K562 (cell line): ENCODE results near the gene CCL22. TPM values are rescaled to one million over a fixed set of nuclear protein-coding genes. Genes with fewer than 3 reads are reported as not detected.

ENCODE experiments used
- ATAC-seq: fragments of 200-7000 bp; cut with Tn5 transposase; 3 replicates; pipeline ENCODE4 v1.9.1; 2020; ENCODE audit warnings: moderate library complexity
- BruUV-seq: library from RNA; stranded (reverse); fragments of 400-500 nt; replicated peaks from 2 replicates; lab custom pipeline; 2021; lab: Mats Ljungman, UMichigan
- CTCF ChIA-PET: fragments of 300-600 bp; formaldehyde crosslinking; extraction: SDS; loops from one replicate; lab custom pipeline; 2021; ENCODE audit warnings: low intra/inter-chr PET ratio; lab: Yijun Ruan, JAX
- POLR2A ChIA-PET: fragments of 300-600, 350-650 bp; sonication (Branson Sonifier 250); formaldehyde crosslinking; extraction: SDS; loops from one replicate; lab custom pipeline; 2021; ENCODE audit warnings: antibody characterized with exemption, inconsistent platforms; lab: Yijun Ruan, JAX
- DNase-seq, 4 experiments: peaks; one replicate each; pipeline versions ENCODE4 v3.0.0 to v3.0.0-alpha.2; 2011 to 2018; ENCODE audit warnings: low spot score in 3 of 4, mixed read lengths in 3 of 4; ENCODE audit errors: extremely low read depth in 1 of 4
- FAIRE-seq: peaks from 2 replicates; lab custom pipeline; 2011; peaks lifted over from hg19 to GRCh38; lab: Jason Lieb, UNC
- H2AFZ ChIP-seq: 2 replicates; pipeline ENCODE4 v1.6.0; 2011; ENCODE audit warnings: low read depth, low read length, control low read depth, inconsistent platforms
- H3K27ac ChIP-seq: fragments of 200-600 bp; 3 replicates; pipeline ENCODE4 v1.8.0; 2011; ENCODE audit warnings: low read depth, mild to moderate bottlenecking, control low read depth, inconsistent platforms, low read length, moderate library complexity, mixed read lengths; ENCODE audit errors: extremely low read depth
- H3K27me3 ChIP-seq, 2 experiments: fragments of 300-600 bp in 1 of 2; 2 replicates in 1 of 2; 3 replicates in 1 of 2; pipeline versions ENCODE4 v1.6.0 to v1.8.0; 2011; ENCODE audit warnings: inconsistent platforms in 2 of 2, low read length in 2 of 2, mild to moderate bottlenecking in 1 of 2, mixed read lengths in 1 of 2, moderate library complexity in 1 of 2; ENCODE audit not compliant: control insufficient read depth in 2 of 2, insufficient read depth in 2 of 2
- H3K36me3 ChIP-seq: fragments of 300-600 bp; 3 replicates; pipeline ENCODE4 v1.8.0; 2011; ENCODE audit warnings: mild to moderate bottlenecking, low read length, inconsistent platforms; ENCODE audit not compliant: control insufficient read depth, insufficient read depth
- H3K4me1 ChIP-seq, 2 experiments: fragments of 200-600 bp in 1 of 2; replicated peaks in 1 of 2; 2 replicates in 1 of 2; 3 replicates in 1 of 2; pipeline versions ENCODE4 v1.5.1 to v1.8.0; 2011; ENCODE audit warnings: inconsistent platforms in 2 of 2, low read length in 2 of 2, mild to moderate bottlenecking in 1 of 2, mixed read lengths in 1 of 2, moderate library complexity in 1 of 2; ENCODE audit not compliant: control insufficient read depth in 2 of 2, insufficient read depth in 2 of 2
- H3K4me2 ChIP-seq: 2 replicates; pipeline ENCODE4 v1.6.1; 2011; ENCODE audit warnings: low read length, control low read depth, inconsistent platforms, mixed read lengths; ENCODE audit not compliant: insufficient read depth
- H3K4me3 ChIP-seq: fragments of 200-600 bp; sonication (generic), shearing (Covaris generic); 2 replicates; pipeline ENCODE4 v1.5.1; 2016; ENCODE audit warnings: control low read depth, inconsistent platforms
- H3K79me2 ChIP-seq: fragments of 200-600 bp; 3 replicates; pipeline ENCODE4 v1.8.0; 2011; ENCODE audit warnings: low read length, inconsistent platforms; ENCODE audit not compliant: control insufficient read depth, insufficient read depth
- H3K9ac ChIP-seq, 2 experiments: 2 replicates each; pipeline versions ENCODE4 v1.6.0 to v1.6.1; 2011; ENCODE audit warnings: low read depth in 2 of 2, low read length in 2 of 2, control low read depth in 1 of 2, inconsistent platforms in 1 of 2, mild to moderate bottlenecking in 1 of 2, mixed read lengths in 1 of 2; ENCODE audit not compliant: insufficient read depth in 1 of 2
- H3K9me1 ChIP-seq: one replicate; pipeline ENCODE4 v1.6.0; 2011; ENCODE audit warnings: inconsistent platforms, mild to moderate bottlenecking, low read length, moderate library complexity; ENCODE audit not compliant: control insufficient read depth, insufficient read depth
- H3K9me3 ChIP-seq: replicated peaks from 2 replicates; pipeline ENCODE4 v1.5.1; 2011; ENCODE audit warnings: low read depth, low read length, inconsistent platforms; ENCODE audit not compliant: control insufficient read depth, insufficient read depth
- H4K20me1 ChIP-seq: replicated peaks from 2 replicates; pipeline ENCODE4 v1.6.1; 2011; ENCODE audit warnings: low read length, inconsistent platforms, mixed read lengths; ENCODE audit not compliant: control insufficient read depth, insufficient read depth
- ARID3B ChIP-seq: fragments of 250-450 bp; sonication (Bioruptor Pico); IDR thresholded peaks from 2 replicates; pipeline ENCODE4 v1.4.0; 2020; ENCODE audit warnings: borderline replicate concordance
- CREB5 ChIP-seq: fragments of 250-450 bp; sonication (Bioruptor Pico); IDR thresholded peaks from 2 replicates; pipeline ENCODE4 v1.5.0; 2020; ENCODE audit warnings: mild to moderate bottlenecking
- ESRRA ChIP-seq: fragments of 450-650 bp; IDR thresholded peaks from 2 replicates; pipeline ENCODE4 v1.6.1; 2014; ENCODE audit warnings: low read depth, mild to moderate bottlenecking, moderate library complexity, borderline replicate concordance
- GTF2B ChIP-seq: IDR thresholded peaks from 2 replicates; pipeline ENCODE4 v1.6.1; 2011; ENCODE audit not compliant: insufficient read length; ENCODE audit errors: extremely low read depth
- HEY1 ChIP-seq: fragments of 250-450 bp; sonication (Bioruptor Pico); IDR thresholded peaks from 2 replicates; pipeline ENCODE4 v1.5.0; 2020; ENCODE audit warnings: mild to moderate bottlenecking, moderate library complexity, borderline replicate concordance
- KLF13 ChIP-seq: fragments of 450-650 bp; IDR thresholded peaks from 2 replicates; pipeline ENCODE4 v1.6.1; 2016; ENCODE audit warnings: missing genetic modification characterization, low read depth, mild to moderate bottlenecking, missing compliant biosample characterization, moderate library complexity, borderline replicate concordance
- PBX2 ChIP-seq, 2 experiments: IDR thresholded peaks in 1 of 2; conservative IDR thresholded peaks in 1 of 2; 2 replicates each; pipeline ENCODE4 v1.6.1; 2016; ENCODE audit warnings: low read depth in 2 of 2, mild to moderate bottlenecking in 1 of 2, missing compliant biosample characterization in 1 of 2, missing genetic modification characterization in 1 of 2, moderate library complexity in 1 of 2
- RBM15 ChIP-seq: fragments of 200-400 bp; formaldehyde crosslinking; IDR thresholded peaks from 2 replicates; pipeline ENCODE4 v1.6.1; 2018; ENCODE audit warnings: mild to moderate bottlenecking, low read length, moderate library complexity; ENCODE audit not compliant: insufficient read depth
- UBTF ChIP-seq, 2 experiments: IDR thresholded peaks; 2 replicates each; pipeline ENCODE4 v1.6.1; 2012; ENCODE audit warnings: improper control_type of control experiment in 2 of 2, low read depth in 2 of 2, low read length in 2 of 2, borderline replicate concordance in 1 of 2
- USF2 ChIP-seq: sonication (generic); formaldehyde crosslinking; IDR thresholded peaks from 2 replicates; pipeline ENCODE4 v1.5.0; 2020; ENCODE audit warnings: missing genetic modification reagents
- WGBS: fragments of 100-300 bp; shearing (Covaris generic); methylation state at CpG from one replicate; pipeline ENCODE4 v1.1.6; 2016; ENCODE audit warnings: low coverage, mixed read lengths; ENCODE audit not compliant: insufficient coverage; ENCODE audit errors: missing lambda C conversion rate; 5-methylcytosine and 5-hydroxymethylcytosine counted together
- in situ Hi-C: fragments of 300-500 bp; cut with MboI; formaldehyde crosslinking; loops from 4 replicates; pipeline ENCODE4 v1.15.0; 2018; ENCODE audit warnings: inconsistent platforms, mixed read lengths
- intact Hi-C: fragments of 100-400 bp; cut with micrococcal nuclease; formaldehyde crosslinking; loops from 2 replicates; pipeline ENCODE4 v1.14.2; 2022
- polyA plus RNA-seq, 8 experiments: library from polyadenylated mRNA; depleted of rRNA in 4 of 8; stranded (reverse) in 5 of 8; unstranded in 3 of 8; fragments of >200 nt; fragmentation: Nextera tagmentation in 2 of 8; fragmentation: Illumina TruSeq in 1 of 8; extraction: Ambion mirVana in 2 of 8; extraction: Trizol in 1 of 8; gene quantifications; 2 replicates each; pipeline versions ENCODE4 v1.2.1 to v1.2.3, GENCODE V29; 2011 to 2014; ENCODE audit warnings: inconsistent platforms in 1 of 8, missing spikeins in 1 of 8
- total RNA-seq, 7 experiments: library from RNA; depleted of rRNA in 6 of 7; stranded (reverse); fragments of >200 nt in 6 of 7; fragmentation: Illumina TruSeq in 2 of 7; extraction: Trizol in 2 of 7; gene quantifications; 2 replicates each; pipeline versions ENCODE4 v1.2.1 to v1.2.3, GENCODE V29; 2011 to 2021; ENCODE audit warnings: low replicate concordance in 1 of 7

Gene CCL22
- total and polyA plus RNA-seq, 9 of the 15 experiments (the other 6 are each of a cell fraction or from before 2014, with no cell fraction given), result 0.04 to 0.29 (median 0.06) TPM; not detected in 5

- Histone ChIP-seq H3K9me3 (no peaks in the 10 kb centered on the region), H3K4me1 (peaks cover 0 to 5% of the 10 kb centered on the region in 2 experiments; a peak in 1 of 5 replicates), H3K27ac (no peak overlapping the region), H3K27me3 (peaks cover 11 to 61% of the 10 kb centered on the region in 2 experiments; a peak in 4 of 5 replicates), H4K20me1 (no peaks in the 10 kb centered on the region), H3K79me2 (no peaks in the 10 kb centered on the region), H3K9ac (no peak overlapping the region), H2AFZ (no peak overlapping the region), H3K4me3 (no peak overlapping the region), H3K4me2 (no peak overlapping the region), H3K36me3 (no peaks in the 10 kb centered on the region), H3K9me1 (no peaks in the 10 kb centered on the region)
- no TSS peak for BruUV-seq
- intact Hi-C loops (no loop called here), in situ Hi-C loops (no loop called here)
- FAIRE-seq, result no peak
- CTCF ChIA-PET, result no interaction called here
- POLR2A ChIA-PET, result no interaction called here
- 0% methylated on average over 5 of the region's 5 CpGs for WGBS
- no peak for ATAC-seq
- no peak for DNase-seq
- no peak for TF ChIP-seq UBTF (IDR thresholded peaks at IDR 0.05; ENCODE audit: borderline replicate concordance in 1 of 2, low read depth in 2 of 2, low read length in 2 of 2)
- TF ChIP-seq ESRRA, result no peak
- no peak for TF ChIP-seq KLF13 (tag)
- TF ChIP-seq GTF2B, result no peak
- no peak for TF ChIP-seq USF2
- no peak for TF ChIP-seq HEY1 (CRISPR knock-in tag)
- TF ChIP-seq ARID3B (CRISPR knock-in tag), result no peak
- TF ChIP-seq RBM15, result no peak
- TF ChIP-seq CREB5 (CRISPR knock-in tag), result no peak
- TF ChIP-seq PBX2 (CRISPR knock-in tag; IDR thresholded peaks at IDR 0.05; ENCODE audit: low read depth), result no peak
- no peak for TF ChIP-seq PBX2 (tag; conservative IDR thresholded peaks at IDR 0.05; ENCODE audit: low read depth)
Observed at GRCh38 chr16:57409065-57409464, 50.5 kb downstream of the CCL22 start.
